WTC11 (cell line): ENCODE results near the gene KCND2. TPM values are rescaled to one million over a fixed set of nuclear protein-coding genes. Genes with fewer than 3 reads are reported as not detected.

Experiments
- ATAC-seq: fragments of 200-7000 bp; cut with Tn5 transposase; 2 replicates; pipeline ENCODE4 v1.10.0; 2021; ENCODE audit warnings: mild to moderate bottlenecking, moderate library complexity
- CTCF ChIA-PET: fragments of 300-600 bp; sonication (Branson Sonifier 250); formaldehyde crosslinking; loops from one replicate; lab custom pipeline; 2021; ENCODE audit warnings: antibody characterized with exemption; lab: Charles Lee
- POLR2A ChIA-PET: fragments of 350-600 bp; sonication (Branson Sonifier 250); formaldehyde crosslinking; loops from one replicate; lab custom pipeline; 2021; ENCODE audit warnings: antibody characterized with exemption; lab: Charles Lee
- DNase-seq: peaks from one replicate; pipeline ENCODE4 v3.0.0; 2021; ENCODE audit warnings: low spot score
- H3K27ac Mint-ChIP-seq: 2 replicates; pipeline ENCODE4 v1.8.0; 2021; ENCODE audit warnings: mixed read lengths
- H3K27me3 Mint-ChIP-seq: 2 replicates; pipeline ENCODE4 v1.8.0; 2021; ENCODE audit warnings: low read depth, mild to moderate bottlenecking, moderate library complexity, mixed read lengths
- H3K36me3 Mint-ChIP-seq: 2 replicates; pipeline ENCODE4 v1.8.0; 2021; ENCODE audit warnings: mixed read lengths
- H3K4me1 Mint-ChIP-seq: 2 replicates; pipeline ENCODE4 v1.8.0; 2022; ENCODE audit warnings: mixed read lengths
- H3K4me3 Mint-ChIP-seq: 2 replicates; pipeline ENCODE4 v1.8.0; 2021; ENCODE audit warnings: mild to moderate bottlenecking, moderate library complexity, mixed read lengths
- H3K9me3 Mint-ChIP-seq: 2 replicates; pipeline ENCODE4 v1.8.0; 2021; ENCODE audit warnings: mixed read lengths
- AFF4 ChIP-seq: sonication (generic); formaldehyde crosslinking; IDR thresholded peaks from 2 replicates; pipeline ENCODE4 v1.8.1; 2023; ENCODE audit warnings: mild to moderate bottlenecking, missing genetic modification reagents, borderline replicate concordance
- ELF4 ChIP-seq: sonication (generic); formaldehyde crosslinking; IDR thresholded peaks from 2 replicates; pipeline ENCODE4 v1.8.1; 2022; ENCODE audit warnings: low read depth, mild to moderate bottlenecking, moderate library complexity, missing genetic modification reagents
- EMX1 ChIP-seq: fragments of 250-450 bp; sonication (Bioruptor Pico); IDR thresholded peaks from 2 replicates; pipeline ENCODE4 v1.8.0; 2021; ENCODE audit warnings: mild to moderate bottlenecking
- ERG ChIP-seq: fragments of 250-450 bp; sonication (Bioruptor Pico); IDR thresholded peaks from 2 replicates; pipeline ENCODE4 v1.8.0; 2021; ENCODE audit warnings: mild to moderate bottlenecking
- FOXP1 ChIP-seq: sonication (generic); formaldehyde crosslinking; IDR thresholded peaks from 2 replicates; pipeline ENCODE4 v1.8.0; 2022; ENCODE audit warnings: missing genetic modification reagents, mild to moderate bottlenecking, moderate library complexity, borderline replicate concordance
- GABPB1 ChIP-seq: sonication (generic); formaldehyde crosslinking; IDR thresholded peaks from 2 replicates; pipeline ENCODE4 v1.8.1; 2023; ENCODE audit warnings: mild to moderate bottlenecking, missing genetic modification reagents
- GRHL2 ChIP-seq: fragments of 250-450 bp; sonication (Bioruptor Pico); IDR thresholded peaks from 2 replicates; pipeline ENCODE4 v1.8.0; 2022; ENCODE audit warnings: mild to moderate bottlenecking, moderate library complexity; ENCODE audit not compliant: insufficient replicate concordance, severe bottlenecking
- HMGA2 ChIP-seq: fragments of 250-450 bp; sonication (Bioruptor Pico); IDR thresholded peaks from 2 replicates; pipeline ENCODE4 v1.4.0; 2021; ENCODE audit warnings: mild to moderate bottlenecking, moderate library complexity
- IRF1 ChIP-seq: sonication (generic); formaldehyde crosslinking; IDR thresholded peaks from 2 replicates; pipeline ENCODE4 v1.8.0; 2023; ENCODE audit warnings: missing genetic modification reagents
- JUN ChIP-seq: sonication (generic); formaldehyde crosslinking; IDR thresholded peaks from 2 replicates; pipeline ENCODE4 v1.8.0; 2023; ENCODE audit warnings: mild to moderate bottlenecking, missing genetic modification reagents
- NR1H2 ChIP-seq: sonication (generic); formaldehyde crosslinking; IDR thresholded peaks from 2 replicates; pipeline ENCODE4 v1.9.0; 2021; ENCODE audit warnings: mild to moderate bottlenecking, moderate library complexity, missing genetic modification reagents
- NR3C1 ChIP-seq: sonication (generic); formaldehyde crosslinking; conservative IDR thresholded peaks from 2 replicates; pipeline ENCODE4 v1.8.1; 2023; ENCODE audit warnings: low read depth, mild to moderate bottlenecking, missing genetic modification reagents
- PRDM15 ChIP-seq: sonication (generic); formaldehyde crosslinking; IDR thresholded peaks from 2 replicates; pipeline ENCODE4 v1.8.0; 2022; ENCODE audit warnings: missing genetic modification reagents
- TCF7 ChIP-seq: sonication (generic); formaldehyde crosslinking; IDR thresholded peaks from 2 replicates; pipeline ENCODE4 v1.8.0; 2022; ENCODE audit warnings: mild to moderate bottlenecking, low read depth, missing genetic modification reagents, moderate library complexity
- USF1 ChIP-seq: sonication (generic); formaldehyde crosslinking; IDR thresholded peaks from 2 replicates; pipeline ENCODE4 v1.8.0; 2022; ENCODE audit warnings: mild to moderate bottlenecking, missing genetic modification reagents
- ZBTB21 ChIP-seq: sonication (generic); formaldehyde crosslinking; IDR thresholded peaks from 2 replicates; pipeline ENCODE4 v1.8.1; 2023; ENCODE audit warnings: mild to moderate bottlenecking, missing genetic modification reagents, borderline replicate concordance
- ZNF138 ChIP-seq: sonication (generic); formaldehyde crosslinking; conservative IDR thresholded peaks from 2 replicates; pipeline ENCODE4 v1.8.1; 2022; ENCODE audit warnings: mild to moderate bottlenecking, moderate library complexity, missing genetic modification reagents
- ZNF396 ChIP-seq: fragments of 250-450 bp; sonication (Bioruptor Pico); IDR thresholded peaks from 2 replicates; pipeline ENCODE4 v1.8.0; 2021; ENCODE audit warnings: mild to moderate bottlenecking, moderate library complexity, borderline replicate concordance
- ZNF512 ChIP-seq: sonication (generic); formaldehyde crosslinking; IDR thresholded peaks from 2 replicates; pipeline ENCODE4 v1.8.1; 2022; ENCODE audit warnings: missing genetic modification reagents, borderline replicate concordance
- ZNF671 ChIP-seq: fragments of 250-450 bp; sonication (Bioruptor Pico); IDR thresholded peaks from 2 replicates; pipeline ENCODE4 v1.8.0; 2021; ENCODE audit warnings: mild to moderate bottlenecking
- total RNA-seq: library from RNA; stranded (reverse); gene quantifications from 3 replicates; pipeline ENCODE4 v1.2.3, GENCODE V29; 2021

The KCND2 gene
- total RNA-seq, 1 experiment from 2014 or later: 4.6 TPM

GRCh38 chr7:120398284-120399000 lies 125.5 kb downstream of the KCND2 start (continued):
- no peak for TF ChIP-seq ZNF512 (CRISPR knock-in tag)
- TF ChIP-seq NR3C1: no peak
- no peak for TF ChIP-seq GRHL2 (CRISPR knock-in tag)
- TF ChIP-seq USF1 (CRISPR knock-in tag): no peak
- no peak for TF ChIP-seq HMGA2 (CRISPR knock-in tag)
- TF ChIP-seq GABPB1 (CRISPR knock-in tag): no peak

- peaks cover 18% of the 10 kb centered on the region for H3K4me1 Mint-ChIP-seq
- H3K36me3 Mint-ChIP-seq: no peaks in the 10 kb centered on the region
- no peak for TF ChIP-seq FOXP1
- TF ChIP-seq ZNF671 (CRISPR knock-in tag): no peak
- TF ChIP-seq ZNF138 (CRISPR knock-in tag): no peak
- DNase-seq (no peak), ATAC-seq (no peak)
- ChIA-PET CTCF (no interaction called here), POLR2A (no interaction called here)
- no peaks in the 10 kb centered on the region for H3K9me3 Mint-ChIP-seq
- H3K4me3 Mint-ChIP-seq: no peak overlapping the region
- H3K27me3 Mint-ChIP-seq: no peaks in the 10 kb centered on the region
- peak overlapping the region; percentile 77; the same call in 1 of the 2 replicates for H3K27ac Mint-ChIP-seq
Observed at GRCh38 chr7:120400806-120401455, 128.0 kb downstream of the KCND2 start.

- ChIA-PET POLR2A (no interaction called here), CTCF (no interaction called here)
- Mint-ChIP-seq H3K4me3 (no peak overlapping the region), H3K27ac (no peak overlapping the region), H3K4me1 (peaks cover 18% of the 10 kb centered on the region), H3K27me3 (no peaks in the 10 kb centered on the region), H3K36me3 (no peaks in the 10 kb centered on the region), H3K9me3 (no peaks in the 10 kb centered on the region)
- ATAC-seq (no peak), DNase-seq (no peak)
- TF ChIP-seq PRDM15 (CRISPR knock-in tag) (no peak), EMX1 (no peak), JUN (no peak), ELF4 (CRISPR knock-in tag) (no peak), ZNF396 (CRISPR knock-in tag) (no peak), NR1H2 (CRISPR knock-in tag) (no peak), ERG (no peak), TCF7 (CRISPR knock-in tag) (no peak), IRF1 (no peak), ZBTB21 (no peak), AFF4 (CRISPR knock-in tag) (no peak), HMGA2 (CRISPR knock-in tag) (no peak)
Observed at GRCh38 chr7:120402079-120402767, 129.2 kb downstream of the KCND2 start.
